Omental fat pad (tissue), 4 donors: ENCODE measurements around the gene PTK7. TPM values are rescaled to one million over a fixed set of nuclear protein-coding genes. Genes with fewer than 3 reads are reported as not detected.

Experiments used
- ATAC-seq: fragments of 150-250 bp; one replicate; pipeline ENCODE4 v1.9.1; 2016; ENCODE audit warnings: mild to moderate bottlenecking, moderate library complexity; ENCODE audit not compliant: low FRiP score
- DNase-seq: peaks from one replicate; pipeline ENCODE4 v3.0.0-alpha.2; 2019; ENCODE audit warnings: low spot score
- CTCF ChIP-seq, 3 donors: fragments of 450-650 bp; IDR thresholded peaks; one replicate each; pipeline ENCODE4 v1.5.1; 2016 to 2017; ENCODE audit warnings: antibody characterized with exemption in 3 of 3, mild to moderate bottlenecking in 3 of 3, moderate library complexity in 2 of 3
- total RNA-seq, 4 donors: library from RNA; depleted of rRNA; stranded (reverse); fragments of >200 nt; gene quantifications; one replicate each; pipeline ENCODE4 v1.1.0, GENCODE V29; 2016

Gene PTK7
- total RNA-seq, 4 donors from 2014 or later = 11.5 to 38.9 (median 13.8) TPM

DNA sequence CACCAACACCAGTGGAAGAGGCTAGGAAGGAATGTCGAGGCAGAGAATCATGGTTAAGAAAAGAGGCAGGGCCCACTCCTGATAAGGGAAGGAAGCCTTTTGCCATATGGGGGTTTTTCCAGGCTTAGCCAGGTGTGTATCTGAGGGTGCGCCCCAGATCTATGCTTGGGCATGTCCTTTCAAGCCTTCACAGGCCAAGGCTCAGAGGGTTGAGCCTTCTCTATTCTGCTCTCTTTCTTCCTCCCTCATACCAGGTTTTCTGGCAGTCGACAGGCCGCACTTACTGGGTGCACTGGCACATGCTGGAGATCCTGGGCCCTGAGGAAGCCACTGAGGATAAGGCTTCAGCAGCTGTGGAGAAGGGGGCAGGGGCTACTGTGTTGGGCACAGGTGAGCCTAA, 110.6 kb downstream of the PTK7 start:
- DNase-seq (no peak), ATAC-seq (no peak)
- no peak for TF ChIP-seq CTCF (IDR thresholded peaks at IDR 0.05)

DNA sequence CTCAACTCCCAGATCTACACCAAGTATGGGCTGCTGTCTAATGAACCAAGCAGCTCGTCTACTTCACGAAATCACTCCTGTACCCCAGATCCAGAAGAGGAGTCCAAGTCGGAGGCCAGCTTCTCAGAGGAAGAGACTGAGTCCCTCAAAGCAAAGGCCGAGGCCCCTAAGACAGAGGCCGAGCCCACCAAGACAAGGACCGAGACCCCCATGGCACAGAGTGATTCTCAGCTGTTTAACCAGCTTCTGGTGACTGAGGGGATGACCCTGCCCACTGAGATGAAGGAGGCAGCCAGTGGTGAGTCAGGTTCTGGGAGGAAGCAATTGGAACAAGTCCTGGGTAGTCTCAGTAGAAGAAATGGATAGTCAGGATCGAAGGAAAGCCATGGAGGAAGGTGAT, 111.7 kb downstream of the PTK7 start:
- no peak for ATAC-seq
- DNase-seq = no peak
- no peak for TF ChIP-seq CTCF (IDR thresholded peaks at IDR 0.05)

DNA sequence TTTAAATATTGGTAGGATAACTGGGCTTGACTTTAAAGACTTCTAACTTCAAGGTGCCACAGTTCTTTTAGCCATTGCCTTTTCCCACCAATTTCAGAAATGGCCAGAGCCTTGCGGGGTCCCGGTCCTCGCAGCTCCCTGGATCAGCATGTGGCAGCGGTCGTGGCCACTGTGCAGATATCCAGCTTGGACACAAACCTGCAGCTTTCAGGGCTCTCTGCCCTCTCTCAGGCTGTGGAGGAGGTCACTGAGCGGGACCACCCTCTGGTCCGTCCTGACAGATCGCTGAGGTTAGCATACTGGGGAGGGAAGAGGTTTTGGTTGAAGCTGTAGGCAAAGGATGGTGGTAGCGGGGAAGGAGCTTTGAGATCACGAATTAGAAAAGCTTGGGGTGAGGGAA, 112.3 kb downstream of the PTK7 start:
- TF ChIP-seq CTCF (IDR thresholded peaks at IDR 0.05) = no peak
- ATAC-seq = no peak

DNA sequence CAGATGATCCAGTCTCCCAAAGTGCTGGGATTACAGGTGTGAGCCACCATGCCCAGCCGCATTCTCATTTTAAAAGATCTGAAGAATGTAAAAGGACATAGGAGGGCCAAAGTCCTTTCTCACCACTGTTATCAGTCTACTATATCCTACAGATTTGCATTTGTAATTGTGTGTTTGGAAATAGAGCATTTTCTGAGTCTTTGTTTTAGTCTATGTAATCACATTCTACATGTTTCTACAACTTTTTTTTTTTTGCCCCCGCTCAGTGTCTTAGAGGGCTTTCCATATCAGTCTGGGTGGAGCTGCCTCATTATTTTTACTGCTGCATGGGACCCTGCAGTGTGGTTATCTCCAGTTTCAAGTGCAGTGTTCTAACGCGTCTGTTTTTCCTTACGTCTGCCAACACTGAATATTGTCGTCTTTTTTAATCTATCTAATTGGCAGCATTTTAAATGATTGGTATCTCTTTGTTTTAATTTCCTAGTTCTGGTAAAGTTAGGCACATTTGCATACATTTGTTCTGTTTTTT, 113.7 kb downstream of the PTK7 start:
- DNase-seq = no peak
- TF ChIP-seq CTCF (IDR thresholded peaks at IDR 0.05) = no peak
- ATAC-seq = no peak

More for the DNA sequence above, 112.3 kb downstream of the PTK7 start:
- DNase-seq = no peak

DNA sequence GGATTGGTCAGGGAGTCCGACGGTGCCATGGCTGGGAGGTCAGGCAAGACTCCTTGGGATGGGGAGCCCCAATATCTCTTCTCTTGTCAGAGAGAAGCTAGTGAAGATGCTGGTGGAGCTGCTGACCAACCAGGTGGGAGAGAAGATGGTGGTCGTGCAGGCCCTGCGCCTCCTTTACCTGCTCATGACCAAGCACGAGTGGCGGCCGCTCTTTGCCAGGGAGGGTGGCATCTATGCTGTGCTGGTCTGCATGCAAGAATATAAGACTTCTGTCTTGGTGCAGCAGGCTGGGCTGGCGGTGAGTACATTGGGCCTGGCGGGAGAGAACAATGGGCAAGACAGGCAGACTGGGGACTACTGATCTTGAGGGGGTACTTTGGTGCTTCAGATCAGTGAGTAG, 116.8 kb downstream of the PTK7 start:
- ATAC-seq = no peak
- no peak for TF ChIP-seq CTCF (IDR thresholded peaks at IDR 0.05)
- no peak for DNase-seq

DNA sequence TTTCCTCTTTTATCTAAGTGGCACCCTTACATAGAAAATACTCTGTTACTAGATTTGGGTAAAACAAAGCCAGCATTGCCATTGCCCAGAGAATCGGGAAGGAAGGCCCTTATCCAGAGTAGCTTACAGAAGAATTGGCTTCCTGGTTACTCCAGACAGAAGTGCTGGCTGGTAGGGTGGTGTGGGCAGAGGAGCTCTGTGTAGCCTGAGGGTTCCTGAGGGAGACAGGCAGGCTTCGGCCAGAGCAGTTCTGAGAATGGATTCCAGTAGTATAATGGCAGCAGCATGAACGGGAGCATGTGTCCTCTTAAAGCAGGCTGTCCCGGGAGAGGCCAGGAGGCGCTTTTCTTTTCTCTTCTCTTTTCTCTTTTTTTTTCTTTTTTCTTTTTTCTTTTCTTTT, 117.8 kb downstream of the PTK7 start:
- TF ChIP-seq CTCF (IDR thresholded peaks at IDR 0.05) = no peak
- no peak for DNase-seq

GRCh38 chr6:43196337-43196736, 120.2 kb downstream of the PTK7 start:
- TF ChIP-seq CTCF (IDR thresholded peaks at IDR 0.05) = no peak
- ATAC-seq = no peak
- no peak for DNase-seq

More for the DNA sequence above, 117.8 kb downstream of the PTK7 start:
- ATAC-seq = no peak
